Peyer's patch (tissue), 4 donors: Measurements from ENCODE around the gene ABCA7.

Experiments
- POLR2A ChIP-seq, 2 donors: fragments of 450-650 bp; IDR thresholded peaks; one replicate each; pipeline ENCODE4 v1.5.1; 2017; ENCODE audit warnings: antibody characterized with exemption in 2 of 2, mild to moderate bottlenecking in 2 of 2, moderate library complexity in 2 of 2
- TF ChIP-seq, protein P1 (sequence below), 6 experiments: fragments of 450-650 bp in 4 of 6; fragments of 200-600 bp in 2 of 6; sonication (generic) in 1 of 6; IDR thresholded peaks; one replicate each; pipeline ENCODE4 v1.5.1; 2017 to 2019; ENCODE audit warnings: antibody characterized with exemption in 6 of 6, mild to moderate bottlenecking in 3 of 6, moderate library complexity in 1 of 6

DNA sequence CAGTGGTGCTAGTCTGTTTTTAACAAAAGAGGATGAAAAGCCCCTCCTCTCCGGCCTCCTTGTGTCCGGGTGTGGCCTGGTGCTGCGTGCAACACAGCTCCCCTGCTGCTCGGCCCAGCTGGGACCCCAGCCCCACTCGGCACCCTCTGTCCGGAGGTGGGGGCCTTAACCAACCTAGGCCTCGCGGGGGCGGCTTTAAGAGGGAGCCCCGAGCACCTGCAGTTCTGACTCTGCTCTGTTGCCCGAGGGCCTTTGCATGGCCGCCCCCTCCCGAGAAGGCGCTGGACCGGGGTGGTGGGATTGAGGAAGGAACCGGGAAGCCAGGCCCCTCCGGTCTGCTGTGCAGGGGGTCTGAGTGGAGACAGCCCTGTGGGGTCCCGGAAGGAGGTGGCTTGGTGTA, 45.4 kb upstream of the ABCA7 start:
- TF ChIP-seq, protein P1, sequence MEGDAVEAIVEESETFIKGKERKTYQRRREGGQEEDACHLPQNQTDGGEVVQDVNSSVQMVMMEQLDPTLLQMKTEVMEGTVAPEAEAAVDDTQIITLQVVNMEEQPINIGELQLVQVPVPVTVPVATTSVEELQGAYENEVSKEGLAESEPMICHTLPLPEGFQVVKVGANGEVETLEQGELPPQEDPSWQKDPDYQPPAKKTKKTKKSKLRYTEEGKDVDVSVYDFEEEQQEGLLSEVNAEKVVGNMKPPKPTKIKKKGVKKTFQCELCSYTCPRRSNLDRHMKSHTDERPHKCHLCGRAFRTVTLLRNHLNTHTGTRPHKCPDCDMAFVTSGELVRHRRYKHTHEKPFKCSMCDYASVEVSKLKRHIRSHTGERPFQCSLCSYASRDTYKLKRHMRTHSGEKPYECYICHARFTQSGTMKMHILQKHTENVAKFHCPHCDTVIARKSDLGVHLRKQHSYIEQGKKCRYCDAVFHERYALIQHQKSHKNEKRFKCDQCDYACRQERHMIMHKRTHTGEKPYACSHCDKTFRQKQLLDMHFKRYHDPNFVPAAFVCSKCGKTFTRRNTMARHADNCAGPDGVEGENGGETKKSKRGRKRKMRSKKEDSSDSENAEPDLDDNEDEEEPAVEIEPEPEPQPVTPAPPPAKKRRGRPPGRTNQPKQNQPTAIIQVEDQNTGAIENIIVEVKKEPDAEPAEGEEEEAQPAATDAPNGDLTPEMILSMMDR (IDR thresholded peaks at IDR 0.05) = no peak
- TF ChIP-seq POLR2A (IDR thresholded peaks at IDR 0.05) = no peak
